AG08396 (cell line): Measurements from ENCODE around the gene OR2AG1.
"Not testable (repeated sequence)": the region's sequence is repeated elsewhere in the genome, so short reads cannot be mapped to it uniquely, and the experiment has no call there.

Source experiments
- DNase-seq: peaks from one replicate; pipeline ENCODE4 v3.0.0; 2012; ENCODE audit warnings: low spot score, mixed read lengths

OR2AG1 gene

GRCh38 chr11:6794639-6795038, 11.8 kb downstream of the OR2AG1 start:
- DNase-seq = no peak

GRCh38 chr11:6799402-6799801, 16.6 kb downstream of the OR2AG1 start, which contains the start of gene OR6A2:
Gene OR6A2 (minus strand): TSS chr11:6799689. CDS start chr11:6795708, 3,981 bp downstream.
- no peak for DNase-seq

GRCh38 chr11:6801075-6801474, 18.3 kb downstream of the OR2AG1 start:
- not testable (repeated sequence) for DNase-seq

- DNase-seq = peak; percentile 43
These were observed 29.7 kb downstream of the OR2AG1 start for GRCh38 chr11:6812390-6813005.

- DNase-seq = no peak
These were observed 30.8 kb downstream of the OR2AG1 start for GRCh38 chr11:6813656-6814055.

- DNase-seq = no peak
These were observed 34.9 kb downstream of the OR2AG1 start for GRCh38 chr11:6817694-6818093.

- no peak for DNase-seq
These were observed 36.1 kb downstream of the OR2AG1 start for GRCh38 chr11:6818967-6819366.

- no peak for DNase-seq
These were observed 41.5 kb downstream of the OR2AG1 start for GRCh38 chr11:6824136-6824823.

GRCh38 chr11:6825231-6825744, 42.5 kb downstream of the OR2AG1 start:
- no peak for DNase-seq

GRCh38 chr11:6828103-6828502, 45.3 kb downstream of the OR2AG1 start:
- DNase-seq = no peak

GRCh38 chr11:6833356-6833755, 50.5 kb downstream of the OR2AG1 start:
- DNase-seq = no peak

- DNase-seq = no peak
These were observed 51.2 kb downstream of the OR2AG1 start for GRCh38 chr11:6834021-6834420.
